ENCODE results near the gene OR51D1. TPM values are rescaled to one million over a fixed set of nuclear protein-coding genes. Genes with fewer than 3 reads are reported as not detected.

OR51D1 gene
- total and polyA plus RNA-seq, 12 donors: not detected

- Histone ChIP-seq H3K27me3 (no peaks in the 10 kb centered on the region), H3K9me3 (no peaks in the 10 kb centered on the region), H3K27ac (no peak overlapping the region), H3K4me1 (peaks cover 0 to 12% (median 0%) of the 10 kb centered on the region in 9 donors), H3K36me3 (peaks cover 0 to 7% (median 0%) of the 10 kb centered on the region in 9 donors), H3K4me3 (no peak overlapping the region)
- intact Hi-C loops (cut with DNase I): no loop called here
- DNase-seq: no peak
- no peak for ATAC-seq
- TF ChIP-seq CTCF (IDR thresholded peaks at IDR 0.05): no peak
- WGBS, 2 donors: 66 to 68% methylated on average over 5 of the region's 5 CpGs
These were observed 21.6 kb downstream of the OR51D1 start for GRCh38 chr11:4658629-4659445.

DNA sequence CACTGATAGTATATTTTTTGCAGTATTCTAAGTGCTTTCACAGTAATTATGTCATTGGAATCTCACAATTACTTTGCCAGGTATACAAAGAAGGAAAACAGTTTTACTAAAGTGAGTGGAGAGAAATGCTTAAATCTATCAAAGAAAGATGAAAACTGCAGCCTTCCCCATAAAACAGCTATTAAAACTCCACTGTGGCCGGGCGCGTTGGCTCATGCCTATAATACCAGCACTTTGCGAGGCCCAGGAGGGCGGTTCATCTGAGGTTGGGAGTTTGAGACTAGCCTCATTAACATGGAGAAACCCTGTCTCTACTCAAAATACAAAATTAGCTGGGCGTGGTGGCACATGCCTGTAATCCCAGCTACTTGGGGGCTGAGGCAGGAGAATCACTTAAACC is 25.6 kb downstream of the OR51D1 start:
- Histone ChIP-seq H3K4me3 (no peak overlapping the region), H3K4me1 (peaks cover 0 to 9% (median 0%) of the 10 kb centered on the region in 9 donors), H3K27ac (no peak overlapping the region), H3K27me3 (no peaks in the 10 kb centered on the region), H3K9me3 (no peaks in the 10 kb centered on the region), H3K36me3 (no peaks in the 10 kb centered on the region)
- ATAC-seq (no peak), DNase-seq (no peak)
- no peak for TF ChIP-seq CTCF (IDR thresholded peaks at IDR 0.05)
- intact Hi-C loops (cut with DNase I): no loop called here
- WGBS, 2 donors: 96 to 98% methylated on average over 6 of the region's 6 CpGs

DNA sequence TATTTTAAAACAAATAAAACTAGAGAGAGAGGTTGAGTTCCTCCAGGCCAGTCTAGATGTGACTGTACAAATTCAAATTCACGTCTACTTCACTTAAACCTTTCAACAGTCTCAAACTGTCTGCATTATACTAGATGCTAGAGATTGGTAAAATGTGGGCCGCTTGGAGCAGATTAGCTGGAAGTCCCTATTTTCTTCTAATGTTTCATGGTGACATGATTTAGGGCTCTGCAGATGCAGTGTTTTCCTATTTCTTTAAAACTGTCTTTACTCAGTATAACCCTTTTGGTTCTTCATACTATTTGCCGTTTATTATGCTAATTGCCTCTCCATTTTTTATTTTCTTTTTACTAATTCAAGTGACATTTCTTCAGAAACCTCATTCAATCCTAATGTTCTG is 26.9 kb downstream of the OR51D1 start:
- Histone ChIP-seq H3K9me3 (no peaks in the 10 kb centered on the region), H3K4me3 (no peak overlapping the region), H3K27ac (no peak overlapping the region), H3K36me3 (no peaks in the 10 kb centered on the region), H3K27me3 (no peaks in the 10 kb centered on the region), H3K4me1 (no peaks in the 10 kb centered on the region)
- DNase-seq (no peak), ATAC-seq (no peak)
- TF ChIP-seq CTCF (IDR thresholded peaks at IDR 0.05): no peak
- intact Hi-C loops (cut with DNase I): no loop called here
- whole genome bisulfite sequencing, 2 donors: 83 to 91% methylated on average over 3 of the region's 3 CpGs

- Histone ChIP-seq H3K4me1 (no peaks in the 10 kb centered on the region), H3K36me3 (no peaks in the 10 kb centered on the region), H3K27ac (no peak overlapping the region), H3K4me3 (no peak overlapping the region), H3K27me3 (no peaks in the 10 kb centered on the region), H3K9me3 (no peaks in the 10 kb centered on the region)
- DNase-seq (no peak), ATAC-seq (no peak)
- TF ChIP-seq CTCF (IDR thresholded peaks at IDR 0.05): no peak
- intact Hi-C loops (cut with DNase I): loop anchor here in 1 of 10 donors (5.0 kb wide), 1 partner anchor 1348 kb away; no protein-coding TSS in a partner anchor
- 83 to 85% methylated on average over 3 of the region's 3 CpGs for WGBS, 2 donors
These were observed 27.5 kb downstream of the OR51D1 start for GRCh38 chr11:4664786-4665185.

Measured in heart right ventricle (tissue), 16 donors.